ENCODE results near the gene ADAMTS12. TPM values are rescaled to one million over a fixed set of nuclear protein-coding genes. Genes with fewer than 3 reads are reported as not detected.

The ADAMTS12 gene
- total RNA-seq, 1 experiment from 2014 or later: not detected

DNA sequence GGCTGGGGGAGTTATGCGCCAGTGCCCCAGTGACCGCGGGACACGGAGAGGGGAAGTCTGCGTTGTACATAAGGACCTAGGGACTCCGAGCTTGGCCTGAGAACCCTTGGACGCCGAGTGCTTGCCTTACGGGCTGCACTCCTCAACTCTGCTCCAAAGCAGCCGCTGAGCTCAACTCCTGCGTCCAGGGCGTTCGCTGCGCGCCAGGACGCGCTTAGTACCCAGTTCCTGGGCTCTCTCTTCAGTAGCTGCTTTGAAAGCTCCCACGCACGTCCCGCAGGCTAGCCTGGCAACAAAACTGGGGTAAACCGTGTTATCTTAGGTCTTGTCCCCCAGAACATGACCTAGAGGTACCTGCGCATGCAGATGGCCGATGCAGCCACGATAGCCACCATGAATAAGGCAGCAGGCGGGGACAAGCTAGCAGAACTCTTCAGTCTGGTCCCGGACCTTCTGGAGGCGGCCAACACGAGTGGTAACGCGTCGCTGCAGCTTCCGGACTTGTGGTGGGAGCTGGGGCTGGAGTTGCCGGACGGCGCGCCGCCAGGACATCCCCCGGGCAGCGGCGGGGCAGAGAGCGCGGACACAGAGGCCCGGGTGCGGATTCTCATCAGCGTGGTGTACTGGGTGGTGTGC is 44.7 kb upstream of the ADAMTS12 start, which contains the start of gene RXFP3:
Gene RXFP3, plus strand, starts transcription at position 6 of the 636 bp plus-strand sequence. Its CDS starts 355 bp downstream, at position 361.
- no peak for TF ChIP-seq CTCF (IDR thresholded peaks at IDR 0.05; ENCODE audit: unreplicated experiment)
- Mint-ChIP-seq H3K4me3 (ENCODE audit: unreplicated experiment) (no peak within 1 kb of the TSS), H3K27me3 (ENCODE audit: insufficient read depth, unreplicated experiment) (peaks cover 45% of the 10 kb centered on the region), H3K4me1 (ENCODE audit: insufficient read depth, unreplicated experiment) (peaks cover 7% of the 10 kb centered on the region), H3K36me3 (ENCODE audit: insufficient read depth, unreplicated experiment) (no peaks in the 10 kb centered on the region), H3K9me3 (ENCODE audit: unreplicated experiment) (no peaks in the 10 kb centered on the region), H3K27ac (ENCODE audit: low read depth, unreplicated experiment) (no peak within 1 kb of the TSS)
- POLR2A ChIA-PET: no interaction called here
- intact Hi-C loops (cut with micrococcal nuclease): loop anchor here (10.0 kb wide), 1 partner anchor 462 kb away; no protein-coding TSS in a partner anchor
- CTCF ChIA-PET: interaction anchor here (0.6 to 7.3 kb wide), 11 partner anchors 9 to 1124 kb away, joined by 3 to 72 read pairs (median 3); no protein-coding TSS in a partner anchor
- BruUV-seq (replicated peaks): no TSS peak
- no peak for DNase-seq (ENCODE audit: unreplicated experiment)

- DNase-seq (ENCODE audit: unreplicated experiment): no peak
- no peaks in the 10 kb centered on the region for H3K9me3 Mint-ChIP-seq (ENCODE audit: unreplicated experiment)
- POLR2A ChIA-PET: no interaction called here
- no TSS peak for BruUV-seq (replicated peaks)
- H3K4me1 Mint-ChIP-seq (ENCODE audit: insufficient read depth, unreplicated experiment): peaks cover 7% of the 10 kb centered on the region
- H3K4me3 Mint-ChIP-seq (ENCODE audit: unreplicated experiment): no peak overlapping the region
- H3K27ac Mint-ChIP-seq (ENCODE audit: low read depth, unreplicated experiment): no peak overlapping the region
- intact Hi-C loops (cut with micrococcal nuclease): loop anchor here (10.0 kb wide), 1 partner anchor 461 kb away; no protein-coding TSS in a partner anchor
- CTCF ChIA-PET: interaction anchor here (0.6 to 7.3 kb wide), 18 partner anchors 10 to 1124 kb away, joined by 3 to 72 read pairs (median 4); no protein-coding TSS in a partner anchor
- peaks cover 40% of the 10 kb centered on the region for H3K27me3 Mint-ChIP-seq (ENCODE audit: insufficient read depth, unreplicated experiment)
- H3K36me3 Mint-ChIP-seq (ENCODE audit: insufficient read depth, unreplicated experiment): no peaks in the 10 kb centered on the region
- TF ChIP-seq CTCF (IDR thresholded peaks at IDR 0.05; ENCODE audit: unreplicated experiment): no peak
Observed at GRCh38 chr5:33936004-33936380, 44.2 kb upstream of the ADAMTS12 start.

DNA sequence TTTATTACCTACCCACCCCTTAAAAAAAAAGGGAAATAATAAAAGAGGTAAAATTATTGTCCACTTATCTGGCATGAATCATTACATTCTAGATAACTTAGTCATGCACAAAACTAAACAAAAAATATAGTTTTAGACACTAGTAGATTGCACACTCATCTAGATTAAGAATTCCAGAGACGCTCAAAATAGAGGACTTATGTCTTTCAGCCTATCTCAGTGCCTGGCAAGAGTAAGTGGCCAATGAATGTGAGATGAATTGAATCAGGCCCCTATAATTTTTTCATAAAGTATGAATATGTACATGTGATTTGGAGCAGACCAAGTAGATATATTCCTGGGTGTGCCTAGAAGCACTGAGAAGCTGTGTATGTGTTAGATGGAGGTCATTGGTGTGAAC is 42.4 kb upstream of the ADAMTS12 start:
- no peak for DNase-seq (ENCODE audit: unreplicated experiment)
- intact Hi-C loops (cut with micrococcal nuclease): loop anchor here (1.0 to 10.0 kb wide), 2 partner anchors 459 to 498 kb away; no protein-coding TSS in a partner anchor
- Mint-ChIP-seq H3K4me1 (ENCODE audit: insufficient read depth, unreplicated experiment) (peaks cover 7% of the 10 kb centered on the region), H3K27ac (ENCODE audit: low read depth, unreplicated experiment) (no peak overlapping the region), H3K4me3 (ENCODE audit: unreplicated experiment) (no peak overlapping the region), H3K36me3 (ENCODE audit: insufficient read depth, unreplicated experiment) (no peaks in the 10 kb centered on the region), H3K9me3 (ENCODE audit: unreplicated experiment) (no peaks in the 10 kb centered on the region), H3K27me3 (ENCODE audit: insufficient read depth, unreplicated experiment) (peaks cover 22% of the 10 kb centered on the region)
- ChIA-PET CTCF (interaction anchor here (0.6 to 7.3 kb wide), 32 partner anchors 9 to 976 kb away, joined by 3 to 72 read pairs (median 4); partner anchors contain the start of gene ADAMTS12), POLR2A (interaction anchor here (0.8 to 1.5 kb wide), 4 partner anchors 9 to 498 kb away, joined by 3 to 6 read pairs (median 4); no protein-coding TSS in a partner anchor)
- TF ChIP-seq CTCF (IDR thresholded peaks at IDR 0.05; ENCODE audit: unreplicated experiment): no peak
- no TSS peak for BruUV-seq (replicated peaks)

DNA sequence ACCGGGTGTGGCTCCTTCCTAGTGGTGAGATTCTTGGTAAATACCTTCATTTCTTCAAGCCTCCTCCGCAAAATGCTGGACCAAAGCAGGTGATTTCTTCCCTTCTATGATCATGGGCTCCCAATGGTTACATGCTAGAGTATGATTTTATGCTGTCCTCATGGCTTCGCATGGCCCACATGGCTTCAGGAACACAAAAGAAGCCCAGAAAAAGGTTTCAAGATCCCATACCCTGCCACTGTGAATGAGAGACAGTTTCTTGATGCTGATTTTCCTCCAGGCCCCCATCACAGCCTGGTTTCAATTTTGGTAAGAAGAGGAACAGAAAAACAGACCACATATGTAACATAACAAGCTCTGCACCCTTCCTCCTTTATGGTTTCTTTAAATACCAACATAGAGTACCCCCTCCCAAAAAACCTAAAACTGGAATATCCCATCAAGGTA is 42.0 kb upstream of the ADAMTS12 start:
- CTCF ChIA-PET: interaction anchor here (0.6 to 7.3 kb wide), 28 partner anchors 9 to 975 kb away, joined by 3 to 72 read pairs (median 4); partner anchors contain the start of gene ADAMTS12

More for the DNA sequence above, 42.0 kb upstream of the ADAMTS12 start:
- Mint-ChIP-seq H3K4me1 (ENCODE audit: insufficient read depth, unreplicated experiment) (peaks cover 7% of the 10 kb centered on the region), H3K27ac (ENCODE audit: low read depth, unreplicated experiment) (no peak overlapping the region), H3K4me3 (ENCODE audit: unreplicated experiment) (no peak overlapping the region), H3K36me3 (ENCODE audit: insufficient read depth, unreplicated experiment) (no peaks in the 10 kb centered on the region), H3K9me3 (ENCODE audit: unreplicated experiment) (no peaks in the 10 kb centered on the region), H3K27me3 (ENCODE audit: insufficient read depth, unreplicated experiment) (peaks cover 17% of the 10 kb centered on the region)
- intact Hi-C loops (cut with micrococcal nuclease): loop anchor here (1.0 to 10.0 kb wide), 2 partner anchors 459 to 497 kb away; no protein-coding TSS in a partner anchor
- no peak for TF ChIP-seq CTCF (IDR thresholded peaks at IDR 0.05; ENCODE audit: unreplicated experiment)
- DNase-seq (ENCODE audit: unreplicated experiment): no peak
- no TSS peak for BruUV-seq (replicated peaks)
- POLR2A ChIA-PET: no interaction called here
